ENCODE data around the gene KCNMB2. TPM values are rescaled to one million over a fixed set of nuclear protein-coding genes. Genes with fewer than 3 reads are reported as not detected.

The KCNMB2 gene
- polyA plus RNA-seq, 4 donors: 18.2 to 36.7 (median 27.1) TPM

- no peak for DNase-seq (ENCODE audit: low read depth in 4 of 4, low spot score in 3 of 4)
Measured at GRCh38 chr3:178634975-178635374, 98.7 kb downstream of the KCNMB2 start.

- no peak for DNase-seq (ENCODE audit: low read depth in 4 of 4, low spot score in 3 of 4)
Measured at GRCh38 chr3:178637802-178638201, 101.6 kb downstream of the KCNMB2 start.

GRCh38 chr3:178645503-178645902, 109.3 kb downstream of the KCNMB2 start:
- DNase-seq (ENCODE audit: low read depth in 4 of 4, low spot score in 3 of 4): no peak

GRCh38 chr3:178646186-178646862, 110.1 kb downstream of the KCNMB2 start:
- no peak for DNase-seq (ENCODE audit: low read depth in 4 of 4, low spot score in 3 of 4)

GRCh38 chr3:178655488-178655887, 119.3 kb downstream of the KCNMB2 start:
- no peak for DNase-seq (ENCODE audit: low read depth in 4 of 4, low spot score in 3 of 4)

GRCh38 chr3:178658694-178659325, 122.6 kb downstream of the KCNMB2 start:
- no peak for DNase-seq (ENCODE audit: low read depth in 4 of 4, low spot score in 3 of 4)

GRCh38 chr3:178663201-178663934, 127.1 kb downstream of the KCNMB2 start:
- DNase-seq (ENCODE audit: low read depth in 4 of 4, low spot score in 3 of 4): no peak

- no peak for DNase-seq (ENCODE audit: low read depth in 4 of 4, low spot score in 3 of 4)
Measured at GRCh38 chr3:178665747-178666146, 129.5 kb downstream of the KCNMB2 start.

- no peak for DNase-seq (ENCODE audit: low read depth in 4 of 4, low spot score in 3 of 4)
Measured at GRCh38 chr3:178669022-178669601, 132.9 kb downstream of the KCNMB2 start.

GRCh38 chr3:178669758-178670157, 133.5 kb downstream of the KCNMB2 start:
- DNase-seq (ENCODE audit: low read depth in 4 of 4, low spot score in 3 of 4): no peak

GRCh38 chr3:178671377-178671776, 135.1 kb downstream of the KCNMB2 start:
- no peak for DNase-seq (ENCODE audit: low read depth in 4 of 4, low spot score in 3 of 4)

- DNase-seq (ENCODE audit: low read depth in 4 of 4, low spot score in 3 of 4): no peak
Measured at GRCh38 chr3:178671791-178672190, 135.6 kb downstream of the KCNMB2 start.

GRCh38 chr3:178672275-178672674, 136.0 kb downstream of the KCNMB2 start:
- no peak for DNase-seq (ENCODE audit: low read depth in 4 of 4, low spot score in 3 of 4)

- DNase-seq (ENCODE audit: low read depth in 4 of 4, low spot score in 3 of 4): no peak
Measured at GRCh38 chr3:178673529-178673928, 137.3 kb downstream of the KCNMB2 start.

- DNase-seq (ENCODE audit: low read depth in 4 of 4, low spot score in 3 of 4): no peak
Measured at GRCh38 chr3:178676077-178676476, 139.8 kb downstream of the KCNMB2 start.

GRCh38 chr3:178676942-178677790, 140.9 kb downstream of the KCNMB2 start:
- no peak for DNase-seq (ENCODE audit: low read depth in 4 of 4, low spot score in 3 of 4)

GRCh38 chr3:178677961-178678360, 141.7 kb downstream of the KCNMB2 start:
- no peak for DNase-seq (ENCODE audit: low read depth in 4 of 4, low spot score in 3 of 4)

- DNase-seq (ENCODE audit: low read depth in 4 of 4, low spot score in 3 of 4): no peak
Measured at GRCh38 chr3:178680037-178680436, 143.8 kb downstream of the KCNMB2 start.

GRCh38 chr3:178680489-178680888, 144.3 kb downstream of the KCNMB2 start:
- no peak for DNase-seq (ENCODE audit: low read depth in 4 of 4, low spot score in 3 of 4)

GRCh38 chr3:178684881-178685590, 148.8 kb downstream of the KCNMB2 start:
- no peak for DNase-seq (ENCODE audit: low read depth in 4 of 4, low spot score in 3 of 4)

Data from left renal pelvis (tissue), 4 donors.